ENCODE measurements around the gene RNF150.

RNF150 gene

DNA sequence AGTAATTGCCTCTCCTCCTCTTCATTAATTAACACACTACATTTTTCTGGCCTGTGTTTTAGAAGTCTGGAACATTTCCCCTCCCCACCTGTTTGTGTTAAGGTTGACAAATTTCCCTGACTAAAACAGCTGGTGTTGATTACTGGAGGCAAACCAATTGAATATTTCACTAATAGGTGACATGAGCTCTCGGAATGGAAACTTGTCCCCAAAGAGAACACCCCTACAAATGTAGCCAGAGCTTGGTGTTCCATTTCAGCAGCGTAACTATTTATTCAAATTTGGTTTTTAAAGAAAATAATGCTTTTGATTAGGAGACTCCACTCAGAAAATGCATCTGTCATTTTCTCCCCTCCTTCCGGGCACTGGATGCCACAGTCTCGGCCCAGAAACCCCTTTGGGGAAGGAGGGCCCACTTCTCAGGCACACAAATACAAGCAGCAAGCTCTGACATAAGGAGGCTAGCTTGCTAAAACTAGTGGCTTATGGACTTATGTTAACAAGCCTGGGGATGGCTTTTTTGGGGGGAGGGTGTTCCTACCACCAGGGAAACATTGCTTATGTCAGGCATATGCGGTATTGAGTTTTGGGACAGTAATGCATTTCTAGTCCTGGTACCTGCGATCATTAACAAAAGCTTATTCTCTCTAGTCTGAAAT lies 2.2 kb downstream of the RNF150 start:
- no peak for DNase-seq

DNA sequence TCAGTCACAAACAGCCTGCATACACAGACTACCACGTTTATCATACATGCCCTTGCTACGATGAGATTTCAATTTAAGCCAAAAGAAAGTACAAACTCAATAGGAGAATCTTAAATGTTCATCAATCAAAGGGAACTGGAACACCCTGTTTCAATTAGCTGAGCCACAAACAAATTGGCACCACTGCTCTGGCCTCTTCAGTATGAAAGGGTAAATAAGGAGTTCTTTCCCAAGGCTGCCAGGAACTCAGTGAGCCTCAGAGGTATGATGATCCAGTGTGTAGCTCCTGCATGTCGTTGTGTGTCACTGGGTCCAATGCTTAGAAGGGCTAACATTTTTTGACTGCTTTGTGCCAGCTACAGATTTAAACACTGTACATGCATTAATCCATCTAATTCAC lies 5.4 kb downstream of the RNF150 start:
- peak; percentile 27 for DNase-seq

- DNase-seq: peak; percentile 55
Measured at GRCh38 chr4:141126769-141127168, 6.5 kb downstream of the RNF150 start.

- peak; percentile 34 for DNase-seq
Measured at GRCh38 chr4:141124224-141124623, 9.0 kb downstream of the RNF150 start.

DNA sequence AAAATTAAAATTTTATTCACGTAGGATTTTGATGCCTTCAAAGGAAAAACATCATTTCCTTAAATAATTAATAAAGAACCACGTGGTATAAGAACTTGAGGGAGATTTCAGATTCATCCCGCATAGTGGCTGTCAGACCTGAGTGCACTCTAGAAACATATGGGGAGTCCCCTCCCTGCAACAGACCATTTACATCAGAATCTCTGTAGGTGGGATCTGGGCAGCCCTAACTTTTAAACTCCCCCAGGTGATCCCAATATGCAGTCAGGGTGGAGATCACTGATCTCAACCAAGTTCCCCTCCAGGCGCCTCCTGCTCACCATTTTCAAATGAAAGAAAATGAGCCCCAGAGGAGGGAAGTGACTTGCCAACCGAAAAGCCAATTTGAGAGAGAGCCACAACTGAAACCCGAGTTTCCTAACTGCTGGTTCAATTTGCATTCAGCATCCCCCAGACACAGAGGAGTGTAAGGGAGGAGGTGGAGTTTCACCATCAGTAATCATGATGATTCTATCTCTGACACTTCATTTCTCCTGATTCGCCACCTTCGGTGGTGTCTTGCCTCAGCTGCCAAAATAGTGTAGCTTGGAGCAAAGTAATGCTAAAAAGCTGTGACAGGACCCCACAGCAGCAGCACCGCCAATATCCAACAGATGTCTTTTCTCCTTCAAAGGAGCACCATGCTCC lies 11.4 kb downstream of the RNF150 start:
- DNase-seq: no peak

- DNase-seq: no peak
Measured at GRCh38 chr4:141121101-141121500, 12.2 kb downstream of the RNF150 start.

GRCh38 chr4:141120036-141120593 lies 13.2 kb downstream of the RNF150 start:
- no peak for DNase-seq

- DNase-seq: no peak
Measured at GRCh38 chr4:141119071-141119470, 14.2 kb downstream of the RNF150 start.

DNA sequence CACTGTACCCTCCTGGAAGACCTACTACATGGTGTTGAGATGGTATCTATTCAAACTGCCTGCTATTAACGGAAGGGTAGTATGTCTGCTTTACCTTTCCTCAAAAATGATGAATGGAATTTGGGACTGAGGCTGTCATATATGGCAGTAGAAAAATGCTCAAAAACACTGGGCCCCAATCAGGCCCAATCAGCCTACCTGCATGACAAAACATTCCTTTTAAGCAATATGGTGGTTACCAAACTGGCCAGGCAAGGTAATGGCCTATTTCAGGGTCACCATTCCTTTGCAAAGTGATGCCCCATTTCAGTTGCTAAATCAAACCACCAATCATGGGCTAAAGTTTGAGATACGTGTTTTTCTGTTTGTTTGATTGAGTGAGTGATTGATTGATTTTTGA lies 14.9 kb downstream of the RNF150 start:
- no peak for DNase-seq

GRCh38 chr4:141117935-141118334 lies 15.3 kb downstream of the RNF150 start:
- DNase-seq: no peak

DNA sequence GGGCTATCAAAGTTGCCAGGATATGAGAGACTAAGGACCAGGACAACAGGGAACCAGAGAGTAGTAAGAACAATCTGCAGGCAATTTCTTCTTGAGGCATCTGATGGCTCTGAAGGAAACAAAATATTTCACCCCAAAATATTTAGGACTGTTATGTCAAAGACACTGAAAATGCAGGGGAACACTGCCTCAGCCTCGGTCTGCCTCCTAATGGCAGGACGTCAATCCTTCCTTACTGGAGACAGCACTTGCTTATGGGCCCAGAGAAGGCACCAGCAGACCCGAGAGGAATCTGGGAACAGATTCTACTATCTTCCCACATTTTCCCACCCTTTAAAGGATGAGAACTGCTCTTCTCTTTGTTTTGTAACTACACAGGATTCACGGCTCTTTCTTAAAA lies 23.3 kb downstream of the RNF150 start:
- no peak for DNase-seq

DNA sequence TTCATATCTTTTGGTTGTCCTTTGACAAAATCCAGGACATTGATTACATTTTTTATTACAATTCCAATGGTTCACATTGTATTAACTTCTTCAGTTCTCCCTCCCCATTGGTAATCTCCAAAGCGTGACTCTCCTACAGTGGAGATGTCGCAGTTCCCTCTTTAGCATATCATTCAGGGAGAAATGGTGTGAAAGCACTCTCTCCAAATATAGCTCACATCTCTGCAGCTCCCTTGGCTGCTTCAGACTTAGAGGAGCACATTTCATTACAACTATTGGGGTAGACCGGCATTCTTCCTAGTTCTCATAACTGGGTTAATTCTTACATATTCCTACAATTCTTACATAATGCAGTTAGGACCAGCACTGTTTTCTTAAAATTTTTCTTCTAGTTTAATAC lies 25.3 kb downstream of the RNF150 start:
- DNase-seq: no peak

DNA sequence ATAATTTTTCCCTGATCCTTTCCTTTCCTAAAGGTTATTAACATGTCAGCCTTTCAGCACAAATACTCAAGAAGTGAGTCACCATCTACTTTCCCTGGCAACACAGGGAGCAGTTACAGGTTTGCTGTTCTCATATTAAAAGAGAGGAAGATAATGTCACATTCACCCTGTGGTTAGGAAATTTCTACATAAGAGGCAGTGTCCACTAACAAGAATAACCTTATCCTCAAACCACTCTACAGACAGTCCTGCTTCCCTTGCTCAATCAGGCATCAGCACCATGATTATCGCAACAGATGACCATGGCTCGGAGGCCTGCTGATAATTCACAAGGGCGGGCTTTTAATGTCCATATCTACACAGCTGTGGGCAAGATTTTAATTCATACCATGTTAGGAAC lies 30.9 kb downstream of the RNF150 start:
- DNase-seq: peak; percentile 84

DNA sequence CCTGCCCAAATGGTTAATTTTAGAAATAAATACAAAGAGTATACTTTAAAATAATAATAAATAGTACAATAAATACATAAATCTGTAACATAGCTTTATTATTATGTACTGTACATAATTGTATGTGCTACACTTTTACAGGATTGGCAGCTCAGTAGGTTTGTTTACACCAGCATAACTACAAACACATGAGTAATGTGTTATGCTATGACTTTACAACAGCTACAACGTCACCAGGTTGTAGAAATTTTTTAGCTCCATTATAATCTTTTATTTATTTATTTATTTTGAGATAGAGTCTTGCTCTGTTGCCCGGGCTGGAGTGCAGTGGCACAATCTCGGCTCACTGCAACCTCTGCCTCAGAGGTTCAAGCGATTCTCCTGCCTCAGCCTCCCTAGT lies 31.8 kb downstream of the RNF150 start:
- DNase-seq: no peak

- DNase-seq: peak; percentile 58
Measured at GRCh38 chr4:141099326-141099725, 33.9 kb downstream of the RNF150 start.

DNA sequence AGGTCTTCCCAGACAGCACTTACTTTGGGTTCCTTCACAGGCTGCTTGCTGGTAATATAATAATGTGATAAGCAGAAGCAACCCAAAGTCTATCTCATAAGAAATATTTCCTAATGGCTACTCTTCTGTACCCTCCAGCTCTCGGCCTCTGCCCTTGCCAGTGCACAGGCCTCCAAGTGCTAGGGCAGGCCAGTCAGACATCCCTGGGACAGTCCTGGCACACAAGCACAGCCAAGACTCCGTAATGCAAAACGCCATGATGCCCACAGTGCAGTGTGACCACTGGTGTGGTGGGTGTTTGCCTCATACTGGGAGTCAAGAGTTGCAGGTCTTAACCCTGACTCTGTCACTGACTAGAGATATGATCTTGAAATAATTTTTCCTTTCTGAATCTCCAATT lies 35.1 kb downstream of the RNF150 start:
- no peak for DNase-seq

DNA sequence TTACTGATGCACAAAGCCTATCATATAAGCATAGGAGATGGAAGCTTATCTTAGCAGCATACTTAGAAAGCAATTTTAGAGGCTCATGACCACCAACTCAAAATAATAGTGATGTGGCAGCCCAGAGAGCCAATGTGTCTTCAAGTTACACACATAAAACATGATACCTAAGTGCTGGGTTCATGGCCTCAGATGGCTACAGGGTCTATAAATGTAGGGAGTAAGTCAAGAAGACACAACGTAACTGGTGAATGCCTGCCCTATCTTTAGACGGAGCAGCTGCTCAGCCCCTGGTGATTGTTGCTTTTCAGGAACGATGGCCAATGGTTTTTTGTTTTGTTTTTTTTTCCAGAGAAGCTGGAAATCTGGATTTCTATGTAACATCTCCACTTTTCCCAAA lies 42.8 kb downstream of the RNF150 start:
- no peak for DNase-seq

DNA sequence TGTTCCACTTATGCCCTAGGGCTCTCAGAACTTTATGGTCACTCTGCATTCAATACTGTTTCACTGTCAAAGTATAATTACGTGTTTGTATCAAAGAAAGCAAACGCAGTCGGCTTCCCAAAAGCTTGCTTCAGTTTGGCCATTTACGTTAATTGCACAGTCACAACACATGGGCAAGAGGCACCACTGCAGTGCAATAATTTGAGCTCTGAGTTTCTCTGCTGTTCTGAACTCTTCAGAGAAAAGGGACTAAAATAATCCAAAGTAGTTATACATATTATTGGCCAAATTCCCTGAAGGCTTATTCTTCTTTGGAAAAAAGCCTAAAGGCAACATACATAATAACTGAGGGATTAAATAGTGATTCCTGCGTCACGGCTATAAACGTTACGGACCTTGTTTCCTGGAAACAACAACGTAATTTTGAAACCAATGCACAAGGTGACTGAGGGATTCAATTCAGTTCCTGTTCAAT lies 51.3 kb downstream of the RNF150 start:
- DNase-seq: no peak

DNA sequence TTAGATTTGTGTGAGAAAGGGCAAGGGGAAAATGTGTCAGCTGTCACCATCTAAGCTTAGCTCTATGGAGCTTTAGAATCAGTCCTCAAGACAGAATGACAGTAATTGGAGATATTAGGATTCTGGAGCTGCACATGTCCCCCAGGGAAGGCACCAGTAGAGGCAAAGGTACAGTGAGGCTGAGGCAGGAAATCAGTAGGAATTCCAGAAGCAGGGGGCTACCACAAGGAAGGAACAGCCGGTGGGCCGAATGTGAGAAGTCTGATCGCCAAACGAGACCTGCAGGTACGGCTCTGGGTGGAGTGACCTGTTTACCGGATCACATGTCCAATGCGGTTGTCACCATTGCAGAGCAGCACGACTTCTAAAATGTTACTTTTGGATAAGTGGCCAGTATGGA lies 52.6 kb downstream of the RNF150 start:
- DNase-seq: no peak

DNA sequence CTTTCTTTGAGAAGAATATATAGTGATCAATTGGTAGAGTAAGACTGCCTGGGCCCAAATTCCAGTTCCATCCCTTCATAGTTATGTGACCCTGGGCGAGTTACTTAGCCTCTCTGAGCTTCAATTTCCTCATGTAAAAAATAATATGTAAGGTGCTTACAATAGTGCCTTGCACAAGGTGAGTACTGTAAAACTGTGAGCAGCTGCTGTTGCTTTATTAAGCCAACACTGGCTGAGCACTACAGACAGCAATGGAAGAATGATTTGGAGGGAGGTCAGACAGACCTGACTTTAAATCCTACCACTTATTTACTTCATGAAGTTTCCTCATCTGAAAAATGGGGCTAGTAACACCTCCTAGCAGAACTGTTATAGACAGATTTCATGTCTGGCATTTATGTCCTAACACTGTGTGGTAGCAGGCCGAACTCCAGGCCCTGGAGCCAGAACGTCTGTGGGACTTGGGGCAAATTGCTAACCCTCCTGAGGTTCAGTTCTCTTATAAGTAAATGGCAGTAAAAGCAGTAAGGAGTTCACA lies 53.8 kb downstream of the RNF150 start:
- no peak for DNase-seq

DNA sequence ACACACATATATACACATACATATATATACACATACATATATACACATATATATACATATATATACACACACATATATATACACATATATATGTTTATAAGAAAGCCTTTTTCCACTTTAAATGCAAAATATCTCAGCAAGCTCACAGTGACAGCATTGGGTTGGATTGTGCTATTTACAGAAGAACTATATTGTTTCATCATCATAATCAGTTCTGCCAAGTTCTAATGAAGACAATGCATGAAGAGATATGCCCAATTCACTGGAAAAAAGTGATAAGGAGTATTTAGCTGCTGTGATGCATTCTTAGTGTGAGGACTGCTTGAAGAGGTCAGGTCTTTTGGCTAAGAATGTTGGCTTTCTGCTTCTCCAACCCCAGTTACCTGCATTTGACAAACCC lies 54.4 kb downstream of the RNF150 start:
- DNase-seq: no peak

DNA sequence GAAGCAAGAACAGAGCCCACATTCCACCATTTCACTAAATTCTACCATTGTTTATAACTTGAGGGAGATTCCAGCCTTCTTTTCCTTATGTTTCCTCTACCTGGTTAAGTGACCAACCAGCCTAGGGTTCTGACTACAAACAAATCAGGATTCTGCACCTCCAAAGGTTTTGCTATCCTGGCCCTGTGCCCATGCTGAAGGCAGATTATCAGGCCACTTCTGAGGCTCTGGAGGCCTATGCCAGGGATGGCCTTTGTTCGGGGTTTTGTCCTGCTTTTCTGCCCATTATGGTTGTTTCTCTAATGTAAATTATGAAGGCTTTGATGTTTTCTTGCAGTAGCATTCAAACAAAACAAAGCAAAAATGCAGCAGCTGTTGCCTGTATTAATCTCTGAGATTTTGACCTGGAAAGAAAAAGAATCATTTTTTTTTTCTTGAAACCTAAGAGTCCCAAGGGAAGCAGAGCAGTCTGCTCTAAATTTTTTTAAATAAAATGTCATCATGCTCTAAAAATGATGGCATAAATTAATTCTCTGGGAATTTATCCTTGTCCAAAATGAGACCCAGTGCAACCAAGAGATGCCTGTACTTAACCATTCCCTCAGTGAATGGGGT lies 55.6 kb downstream of the RNF150 start:
- DNase-seq: no peak

- DNase-seq: no peak
Measured at GRCh38 chr4:141075553-141075952, 57.7 kb downstream of the RNF150 start.

All from fibroblast of skin of right biceps (primary cell).